HL-60 (cell line): ENCODE results near the gene ANKS1A.
A peak's percentile ranks its signal among the peaks of the same experiment; 100 is the strongest.

ENCODE experiments used
- DNase-seq, 2 experiments: peaks; one replicate each; pipeline ENCODE4 v3.0.0-alpha.2; 2010 to 2020; ENCODE audit warnings: low read depth in 1 of 2, low spot score in 1 of 2
- H3K27ac ChIP-seq: fragments of 250-450 bp; sonication (Bioruptor Pico); replicated peaks from 2 replicates; pipeline ENCODE4 v1.5.1; 2020; ENCODE audit warnings: mild to moderate bottlenecking, moderate library complexity
- H3K27me3 ChIP-seq: fragments of 250-450 bp; sonication (Bioruptor Pico); 2 replicates; pipeline ENCODE4 v1.5.1; 2021; ENCODE audit warnings: mild to moderate bottlenecking, moderate library complexity; ENCODE audit not compliant: insufficient read depth, poor library complexity, severe bottlenecking
- H3K4me3 ChIP-seq: replicated peaks from 2 replicates; pipeline ENCODE4 v1.5.1; 2011; ENCODE audit warnings: mild to moderate bottlenecking, control low read depth, low read length; ENCODE audit not compliant: insufficient read depth
- CTCF ChIP-seq: IDR thresholded peaks from one replicate; pipeline ENCODE4 v1.5.1; 2011; ENCODE audit warnings: low read length, control low read depth, inconsistent platforms; ENCODE audit not compliant: insufficient read depth
- GABPA ChIP-seq: IDR thresholded peaks from 2 replicates; pipeline ENCODE4 v1.6.1; 2012; ENCODE audit warnings: low read depth
- POLR2AphosphoS5 ChIP-seq: IDR thresholded peaks from 2 replicates; pipeline ENCODE4 v1.6.1; 2012; ENCODE audit warnings: low read depth
- SPI1 ChIP-seq: IDR thresholded peaks from 2 replicates; pipeline ENCODE4 v1.6.1; 2012; ENCODE audit warnings: low read depth, mild to moderate bottlenecking, borderline replicate concordance
- TF ChIP-seq, protein P1 (sequence below): IDR thresholded peaks from 2 replicates; pipeline ENCODE4 v1.6.1; 2012; ENCODE audit warnings: low read depth; ENCODE audit not compliant: insufficient replicate concordance

The ANKS1A gene

DNA sequence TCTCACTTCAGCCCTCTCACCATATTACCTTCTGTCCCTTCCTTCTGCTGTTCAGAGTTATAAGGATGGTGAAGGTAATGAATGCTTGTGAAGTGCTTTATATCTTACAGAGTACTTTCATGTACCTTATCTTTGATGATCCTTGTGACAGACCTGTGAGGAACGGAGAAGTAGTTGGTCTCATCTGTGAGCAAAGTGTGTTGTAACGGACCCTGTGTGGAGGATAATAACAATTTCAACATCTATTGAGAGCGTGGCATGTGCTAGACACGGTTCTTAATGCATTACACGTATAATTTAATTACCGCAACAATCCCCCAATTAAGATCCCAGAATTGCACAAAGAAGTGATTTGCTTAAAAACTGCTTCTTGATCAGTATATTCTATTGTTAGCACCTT lies 124.6 kb downstream of the ANKS1A start:
- no peak overlapping the region for H3K4me3 ChIP-seq
- peak overlapping the region; percentile 2 for H3K27ac ChIP-seq
- DNase-seq = peak; percentile 63 to 66
- TF ChIP-seq SPI1 = no peak
- TF ChIP-seq CTCF = no peak
- no peak for TF ChIP-seq POLR2AphosphoS5
- TF ChIP-seq, protein P1, sequence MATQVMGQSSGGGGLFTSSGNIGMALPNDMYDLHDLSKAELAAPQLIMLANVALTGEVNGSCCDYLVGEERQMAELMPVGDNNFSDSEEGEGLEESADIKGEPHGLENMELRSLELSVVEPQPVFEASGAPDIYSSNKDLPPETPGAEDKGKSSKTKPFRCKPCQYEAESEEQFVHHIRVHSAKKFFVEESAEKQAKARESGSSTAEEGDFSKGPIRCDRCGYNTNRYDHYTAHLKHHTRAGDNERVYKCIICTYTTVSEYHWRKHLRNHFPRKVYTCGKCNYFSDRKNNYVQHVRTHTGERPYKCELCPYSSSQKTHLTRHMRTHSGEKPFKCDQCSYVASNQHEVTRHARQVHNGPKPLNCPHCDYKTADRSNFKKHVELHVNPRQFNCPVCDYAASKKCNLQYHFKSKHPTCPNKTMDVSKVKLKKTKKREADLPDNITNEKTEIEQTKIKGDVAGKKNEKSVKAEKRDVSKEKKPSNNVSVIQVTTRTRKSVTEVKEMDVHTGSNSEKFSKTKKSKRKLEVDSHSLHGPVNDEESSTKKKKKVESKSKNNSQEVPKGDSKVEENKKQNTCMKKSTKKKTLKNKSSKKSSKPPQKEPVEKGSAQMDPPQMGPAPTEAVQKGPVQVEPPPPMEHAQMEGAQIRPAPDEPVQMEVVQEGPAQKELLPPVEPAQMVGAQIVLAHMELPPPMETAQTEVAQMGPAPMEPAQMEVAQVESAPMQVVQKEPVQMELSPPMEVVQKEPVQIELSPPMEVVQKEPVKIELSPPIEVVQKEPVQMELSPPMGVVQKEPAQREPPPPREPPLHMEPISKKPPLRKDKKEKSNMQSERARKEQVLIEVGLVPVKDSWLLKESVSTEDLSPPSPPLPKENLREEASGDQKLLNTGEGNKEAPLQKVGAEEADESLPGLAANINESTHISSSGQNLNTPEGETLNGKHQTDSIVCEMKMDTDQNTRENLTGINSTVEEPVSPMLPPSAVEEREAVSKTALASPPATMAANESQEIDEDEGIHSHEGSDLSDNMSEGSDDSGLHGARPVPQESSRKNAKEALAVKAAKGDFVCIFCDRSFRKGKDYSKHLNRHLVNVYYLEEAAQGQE = no peak
- no peak for TF ChIP-seq GABPA
- no peaks in the 10 kb centered on the region for H3K27me3 ChIP-seq

DNA sequence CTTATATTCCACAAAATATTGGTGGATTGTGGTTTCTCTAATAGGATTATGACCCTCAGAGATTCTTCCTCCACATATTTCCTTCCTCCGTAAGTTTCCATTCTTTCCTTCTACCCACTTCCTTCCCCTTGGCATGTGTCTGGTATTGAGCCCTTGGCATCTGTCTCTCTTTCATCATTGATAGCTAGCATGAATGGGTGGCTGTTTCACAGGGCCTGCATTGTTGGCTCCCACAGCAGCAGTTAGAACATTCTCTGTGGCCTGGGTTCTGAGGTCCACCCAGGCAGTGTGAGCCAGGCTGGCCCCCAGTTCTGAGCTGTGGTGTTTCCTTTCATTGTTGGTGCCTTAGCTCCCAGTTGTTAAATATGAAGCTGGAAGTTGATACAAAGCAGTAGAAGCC lies 125.3 kb downstream of the ANKS1A start:
- H3K4me3 ChIP-seq = no peak overlapping the region
- peak in 1 of 2 experiments; percentile 23 for DNase-seq
- peak overlapping the region; percentile 55 for H3K27ac ChIP-seq
- no peaks in the 10 kb centered on the region for H3K27me3 ChIP-seq
- TF ChIP-seq, protein P1 = no peak
- TF ChIP-seq SPI1 (peak; percentile 12; the same call in 1 of the 2 replicates), POLR2AphosphoS5 (no peak), CTCF (no peak)

DNA sequence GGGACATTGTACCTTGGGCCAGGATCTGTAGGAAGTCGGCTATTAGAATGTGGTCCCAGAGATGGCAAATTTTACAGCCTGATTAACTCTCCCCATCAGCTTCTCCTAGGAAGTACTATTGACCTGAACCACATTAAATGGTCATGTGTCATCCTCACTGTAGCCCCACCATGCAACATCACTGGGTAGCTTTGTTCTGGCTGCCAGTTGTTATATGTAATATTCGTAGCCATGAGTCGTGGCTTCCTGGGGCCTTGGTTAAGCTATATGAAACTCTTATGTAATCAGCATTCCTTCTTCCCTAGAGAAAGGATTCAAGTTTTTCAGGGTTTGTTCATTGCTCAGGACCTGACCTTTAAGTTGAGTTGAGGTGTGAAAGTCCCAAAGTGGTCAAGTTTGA lies 125.7 kb downstream of the ANKS1A start:
- Histone ChIP-seq H3K27me3 (no peaks in the 10 kb centered on the region), H3K4me3 (no peak overlapping the region), H3K27ac (peak overlapping the region; percentile 55)
- DNase-seq = peak; percentile 30 to 46
- no peak for TF ChIP-seq GABPA
- no peak for TF ChIP-seq SPI1
- TF ChIP-seq, protein P1 = no peak
- TF ChIP-seq CTCF = no peak
- TF ChIP-seq POLR2AphosphoS5 = no peak
